IPS-20b (cell line): ENCODE results near the gene ITPRIPL2.

Experiments used
- H3K27ac ChIP-seq: one replicate; pipeline ENCODE4 v1.5.1; 2013; ENCODE audit warnings: low read length
- H3K27me3 ChIP-seq: 2 replicates; pipeline ENCODE4 v1.6.1; 2013; ENCODE audit warnings: mild to moderate bottlenecking, low read length, inconsistent platforms; ENCODE audit not compliant: insufficient read depth
- H3K36me3 ChIP-seq: 2 replicates; pipeline ENCODE4 v1.6.1; 2013; ENCODE audit warnings: low read depth, mild to moderate bottlenecking, inconsistent platforms, low read length, moderate library complexity; ENCODE audit not compliant: insufficient read depth
- H3K4me1 ChIP-seq: 2 replicates; pipeline ENCODE4 v1.6.1; 2013; ENCODE audit warnings: mild to moderate bottlenecking, control low read depth, inconsistent platforms, low read length, moderate library complexity; ENCODE audit not compliant: insufficient read depth
- H3K4me3 ChIP-seq: 2 replicates; pipeline ENCODE4 v1.5.1; 2013; ENCODE audit warnings: mild to moderate bottlenecking, low read length, inconsistent platforms
- H3K9ac ChIP-seq: 2 replicates; pipeline ENCODE4 v1.6.1; 2013; ENCODE audit warnings: low read depth, mild to moderate bottlenecking, inconsistent platforms, low read length, moderate library complexity
- H3K9me3 ChIP-seq: 2 replicates; pipeline ENCODE4 v1.6.1; 2013; ENCODE audit warnings: mild to moderate bottlenecking, low read depth, low read length, inconsistent platforms; ENCODE audit not compliant: insufficient read depth

The ITPRIPL2 gene

GRCh38 chr16:19114359-19115147, 789 bp downstream of the ITPRIPL2 start:
- H3K4me3 ChIP-seq: peak overlapping the region; percentile 48; the same call in 1 of the 2 replicates
- H3K9me3 ChIP-seq: no peaks in the 10 kb centered on the region
- H3K36me3 ChIP-seq: no peaks in the 10 kb centered on the region
- no peak overlapping the region; the same call in 1 of the 2 replicates for H3K9ac ChIP-seq
- H3K4me1 ChIP-seq: no peaks in the 10 kb centered on the region; the same call in 1 of the 2 replicates
- H3K27ac ChIP-seq: no peak overlapping the region
- peaks cover 48% of the 10 kb centered on the region for H3K27me3 ChIP-seq

GRCh38 chr16:19115148-19116021, 1.6 kb downstream of the ITPRIPL2 start:
- Histone ChIP-seq H3K4me3 (no peak overlapping the region), H3K4me1 (no peaks in the 10 kb centered on the region; the same call in 1 of the 2 replicates), H3K36me3 (no peaks in the 10 kb centered on the region), H3K9ac (no peak overlapping the region), H3K27me3 (peaks cover 48% of the 10 kb centered on the region), H3K9me3 (no peaks in the 10 kb centered on the region), H3K27ac (no peak overlapping the region)

DNA sequence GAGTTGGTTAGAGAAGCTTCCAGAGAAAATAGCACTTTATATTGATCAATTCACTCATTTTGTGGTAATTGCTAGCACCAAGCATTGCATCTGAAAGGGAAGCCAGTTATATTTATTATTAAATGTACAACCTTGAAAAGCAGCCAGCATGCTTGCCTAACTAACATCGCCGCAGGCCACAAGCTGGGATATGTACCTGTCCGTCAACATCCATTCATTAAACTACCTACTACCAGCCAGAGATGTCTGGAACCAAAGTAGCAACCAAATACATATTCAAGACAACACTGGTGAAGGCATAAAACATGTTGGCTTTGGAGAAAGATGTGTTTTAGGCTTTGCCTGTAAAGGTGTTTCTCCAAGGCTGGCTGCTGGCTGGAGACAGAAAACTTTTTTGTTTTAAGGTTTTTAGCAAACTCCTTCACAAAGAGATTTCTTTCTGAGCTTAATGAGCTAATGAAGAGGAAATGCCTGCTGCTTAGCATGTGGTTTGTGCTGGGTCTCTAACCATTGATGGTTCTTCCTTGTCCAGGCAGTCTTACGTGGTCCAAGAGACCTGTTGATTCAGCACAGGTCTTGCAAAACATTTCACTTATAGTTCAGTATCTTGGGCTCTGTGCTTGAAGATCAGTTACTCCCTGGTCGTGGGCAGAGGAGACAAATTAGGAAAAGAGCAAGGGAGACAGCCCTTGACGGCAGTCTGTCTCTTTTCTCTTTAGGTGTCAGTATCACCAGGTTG, 3.1 kb downstream of the ITPRIPL2 start:
- H3K9ac ChIP-seq: no peak overlapping the region
- H3K4me3 ChIP-seq: no peak overlapping the region
- no peaks in the 10 kb centered on the region; the same call in 1 of the 2 replicates for H3K4me1 ChIP-seq
- H3K27me3 ChIP-seq: peaks cover 48% of the 10 kb centered on the region
- H3K9me3 ChIP-seq: no peaks in the 10 kb centered on the region
- H3K36me3 ChIP-seq: no peaks in the 10 kb centered on the region
- H3K27ac ChIP-seq: no peak overlapping the region

GRCh38 chr16:19118938-19119431, 5.2 kb downstream of the ITPRIPL2 start:
- H3K9me3 ChIP-seq: no peaks in the 10 kb centered on the region
- H3K27ac ChIP-seq: no peak overlapping the region
- peaks cover 37% of the 10 kb centered on the region for H3K27me3 ChIP-seq
- H3K36me3 ChIP-seq: no peaks in the 10 kb centered on the region
- no peak overlapping the region for H3K9ac ChIP-seq
- H3K4me3 ChIP-seq: no peak overlapping the region
- H3K4me1 ChIP-seq: no peaks in the 10 kb centered on the region; the same call in 1 of the 2 replicates

DNA sequence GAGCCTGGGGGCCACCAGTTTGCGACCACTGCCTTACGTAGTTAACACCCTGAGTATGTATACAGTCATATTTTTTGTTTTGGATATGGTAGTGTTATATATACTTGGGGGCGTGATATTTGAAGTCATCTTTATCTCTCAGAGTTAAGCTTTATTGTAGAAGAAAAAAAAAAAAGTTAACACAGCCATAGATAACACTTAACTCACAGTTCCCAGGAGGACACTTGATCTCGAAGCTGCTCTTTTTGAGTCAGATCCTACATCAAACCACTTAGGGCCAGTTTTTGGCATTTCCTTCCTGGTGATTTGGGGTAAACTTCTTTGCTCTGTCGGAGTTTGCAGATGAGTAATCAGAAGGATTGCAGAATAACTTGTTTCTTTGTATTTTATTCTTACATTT, 5.8 kb downstream of the ITPRIPL2 start:
- H3K4me1 ChIP-seq: no peaks in the 10 kb centered on the region; the same call in 1 of the 2 replicates
- H3K27ac ChIP-seq: no peak overlapping the region

GRCh38 chr16:19123535-19124178, 9.9 kb downstream of the ITPRIPL2 start:
- H3K4me1 ChIP-seq: no peaks in the 10 kb centered on the region; the same call in 1 of the 2 replicates
- no peak overlapping the region for H3K9ac ChIP-seq
- no peak overlapping the region for H3K27ac ChIP-seq
- no peaks in the 10 kb centered on the region; the same call in 1 of the 2 replicates for H3K9me3 ChIP-seq
- no peak overlapping the region for H3K4me3 ChIP-seq
- no peaks in the 10 kb centered on the region for H3K36me3 ChIP-seq
- no peaks in the 10 kb centered on the region for H3K27me3 ChIP-seq

More for the DNA sequence above, 5.8 kb downstream of the ITPRIPL2 start:
- no peaks in the 10 kb centered on the region for H3K36me3 ChIP-seq
- H3K9ac ChIP-seq: no peak overlapping the region
- H3K4me3 ChIP-seq: no peak overlapping the region
- no peaks in the 10 kb centered on the region for H3K9me3 ChIP-seq
- H3K27me3 ChIP-seq: peaks cover 32% of the 10 kb centered on the region

- Histone ChIP-seq H3K4me1 (peaks cover 9% of the 10 kb centered on the region; the same call in 1 of the 2 replicates), H3K4me3 (no peak overlapping the region), H3K9ac (no peak overlapping the region), H3K27me3 (no peaks in the 10 kb centered on the region), H3K36me3 (no peaks in the 10 kb centered on the region), H3K9me3 (no peaks in the 10 kb centered on the region; the same call in 1 of the 2 replicates), H3K27ac (no peak overlapping the region)
These were observed 12.5 kb downstream of the ITPRIPL2 start for GRCh38 chr16:19126300-19126699.

GRCh38 chr16:19127205-19127604, 13.4 kb downstream of the ITPRIPL2 start:
- Histone ChIP-seq H3K9ac (no peak overlapping the region), H3K4me1 (peaks cover 12% of the 10 kb centered on the region; the same call in 1 of the 2 replicates), H3K36me3 (no peaks in the 10 kb centered on the region), H3K9me3 (no peaks in the 10 kb centered on the region; the same call in 1 of the 2 replicates), H3K27ac (no peak overlapping the region), H3K27me3 (no peaks in the 10 kb centered on the region), H3K4me3 (no peak overlapping the region)

- Histone ChIP-seq H3K9ac (no peak overlapping the region), H3K4me3 (no peak overlapping the region), H3K36me3 (no peaks in the 10 kb centered on the region), H3K27ac (no peak overlapping the region), H3K27me3 (no peaks in the 10 kb centered on the region), H3K4me1 (peaks cover 12% of the 10 kb centered on the region; the same call in 1 of the 2 replicates), H3K9me3 (no peaks in the 10 kb centered on the region; the same call in 1 of the 2 replicates)
These were observed 13.9 kb downstream of the ITPRIPL2 start for GRCh38 chr16:19127674-19128131.

GRCh38 chr16:19128454-19129200, 14.9 kb downstream of the ITPRIPL2 start:
- Histone ChIP-seq H3K27ac (no peak overlapping the region), H3K27me3 (no peaks in the 10 kb centered on the region), H3K36me3 (no peaks in the 10 kb centered on the region), H3K4me3 (no peak overlapping the region), H3K9ac (no peak overlapping the region), H3K4me1 (peaks cover 12% of the 10 kb centered on the region; the same call in 1 of the 2 replicates), H3K9me3 (no peaks in the 10 kb centered on the region; the same call in 1 of the 2 replicates)
